ENCODE measurements around the gene PSMC1. TPM values are rescaled to one million over a fixed set of nuclear protein-coding genes. Genes with fewer than 3 reads are reported as not detected.

PSMC1 gene
- total and polyA plus RNA-seq, 2 donors (not counting 1 experiment from before 2014, with no cell fraction given) = 21.4 to 51.6 TPM

- intact Hi-C loops (cut with micrococcal nuclease) = no loop called here
- Histone ChIP-seq H3K9ac (ENCODE audit: low read length) (no peak overlapping the region), H3K4me3 (ENCODE audit: control extremely low read depth in 1 of 5, extremely low read depth in 1 of 5, insufficient read depth in 1 of 5, low read depth in 2 of 5, low read length in 4 of 5) (no peak overlapping the region), H4K20me1 (ENCODE audit: control insufficient read depth, insufficient read depth, low read length, poor library complexity, severe bottlenecking) (no peaks in the 10 kb centered on the region), H2AFZ (ENCODE audit: insufficient read depth, low read depth, low read length, poor library complexity, severe bottlenecking) (no peak overlapping the region), H3K27ac (ENCODE audit: low read length in 2 of 2) (no peak overlapping the region), H3K4me1 (ENCODE audit: control insufficient read depth in 2 of 2, insufficient read depth in 2 of 2, low read length in 2 of 2) (no peaks in the 10 kb centered on the region), H3K79me2 (ENCODE audit: control insufficient read depth, insufficient read depth, low read length) (no peaks in the 10 kb centered on the region), H3K9me3 (ENCODE audit: control extremely low read depth in 1 of 3, control insufficient read depth in 2 of 3, insufficient read depth in 1 of 3, low read length in 2 of 3) (no peaks in the 10 kb centered on the region), H3K36me3 (replicated peaks in 1 of 2; ENCODE audit: control extremely low read depth in 1 of 2, control insufficient read depth in 1 of 2, extremely low read depth in 1 of 2, insufficient read depth in 2 of 2, low read length in 1 of 2) (peaks cover 0 to 57% of the 10 kb centered on the region in 2 experiments), H3K4me2 (replicated peaks; ENCODE audit: low read depth, low read length, poor library complexity, severe bottlenecking) (no peak overlapping the region), H3K27me3 (replicated peaks in 1 of 4; ENCODE audit: control extremely low read depth in 1 of 4, control insufficient read depth in 3 of 4, insufficient read depth in 4 of 4, low read length in 3 of 4) (no peaks in the 10 kb centered on the region)
- Mint-ChIP-seq H3K4me1 (peaks cover 5% of the 10 kb centered on the region), H3K27me3 (no peaks in the 10 kb centered on the region), H3K9me3 (ENCODE audit: insufficient read depth) (no peaks in the 10 kb centered on the region), H3K27ac (no peak overlapping the region), H3K4me3 (no peak overlapping the region)
- ATAC-seq (ENCODE audit: low read depth) = no peak
- ChIA-PET POLR2A (no interaction called here), CTCF (interaction anchor here (2.0 to 4.1 kb wide), 2 partner anchors 394 to 455 kb away, joined by 5 to 38 read pairs; no protein-coding TSS in a partner anchor)
- 100% methylated on average over 3 of the region's 4 CpGs for WGBS (ENCODE audit: insufficient coverage)
- DNase-seq = no peak
- no peak for TF ChIP-seq CTCF (IDR thresholded peaks at IDR 0.05)
Measured at GRCh38 chr14:90303473-90303872, 47.1 kb downstream of the PSMC1 start.

GRCh38 chr14:90304502-90304901 is 48.1 kb downstream of the PSMC1 start:
- no peak overlapping the region for H2AFZ ChIP-seq (ENCODE audit: insufficient read depth, low read depth, low read length, poor library complexity, severe bottlenecking)
- H3K4me1 ChIP-seq (ENCODE audit: control insufficient read depth in 2 of 2, insufficient read depth in 2 of 2, low read length in 2 of 2) = no peaks in the 10 kb centered on the region
- ATAC-seq (ENCODE audit: low read depth) = no peak
- peaks cover 0 to 64% of the 10 kb centered on the region in 2 experiments for H3K36me3 ChIP-seq (replicated peaks in 1 of 2; ENCODE audit: control extremely low read depth in 1 of 2, control insufficient read depth in 1 of 2, extremely low read depth in 1 of 2, insufficient read depth in 2 of 2, low read length in 1 of 2)
- ChIA-PET POLR2A (no interaction called here), CTCF (no interaction called here)
- H3K27me3 ChIP-seq (replicated peaks in 1 of 4; ENCODE audit: control extremely low read depth in 1 of 4, control insufficient read depth in 3 of 4, insufficient read depth in 4 of 4, low read length in 3 of 4) = no peaks in the 10 kb centered on the region
- Mint-ChIP-seq H3K4me1 (peaks cover 5% of the 10 kb centered on the region), H3K9me3 (ENCODE audit: insufficient read depth) (no peaks in the 10 kb centered on the region), H3K27ac (no peak overlapping the region), H3K27me3 (no peaks in the 10 kb centered on the region), H3K4me3 (no peak overlapping the region)
- H3K9me3 ChIP-seq (ENCODE audit: control extremely low read depth in 1 of 3, control insufficient read depth in 2 of 3, insufficient read depth in 1 of 3, low read length in 2 of 3) = no peaks in the 10 kb centered on the region
- DNase-seq = no peak
- no peak overlapping the region for H3K4me3 ChIP-seq (ENCODE audit: control extremely low read depth in 1 of 5, extremely low read depth in 1 of 5, insufficient read depth in 1 of 5, low read depth in 2 of 5, low read length in 4 of 5)
- H3K9ac ChIP-seq (ENCODE audit: low read length) = no peak overlapping the region
- H3K4me2 ChIP-seq (replicated peaks; ENCODE audit: low read depth, low read length, poor library complexity, severe bottlenecking) = no peak overlapping the region
- no peak overlapping the region for H3K27ac ChIP-seq (ENCODE audit: low read length in 2 of 2)
- no peaks in the 10 kb centered on the region for H4K20me1 ChIP-seq (ENCODE audit: control insufficient read depth, insufficient read depth, low read length, poor library complexity, severe bottlenecking)
- H3K79me2 ChIP-seq (ENCODE audit: control insufficient read depth, insufficient read depth, low read length) = no peaks in the 10 kb centered on the region
- intact Hi-C loops (cut with micrococcal nuclease) = no loop called here
- no peak for TF ChIP-seq CTCF (IDR thresholded peaks at IDR 0.05)
- no peak for TF ChIP-seq EZH2 (IDR thresholded peaks at IDR 0.05; ENCODE audit: borderline replicate concordance, insufficient read depth, low read depth, low read length, poor library complexity, severe bottlenecking)
